ENCODE data around the gene RBM7.

The RBM7 gene

GRCh38 chr11:114368918-114369680 lies 31.4 kb upstream of the RBM7 start:
- TF ChIP-seq EGR1 (IDR thresholded peaks at IDR 0.05) (no peak), RAD21 (IDR thresholded peaks at IDR 0.05; ENCODE audit: low read depth) (no peak), TCF12 (IDR thresholded peaks at IDR 0.05; ENCODE audit: low read depth) (no peak), YY1 (IDR thresholded peaks at IDR 0.05; ENCODE audit: low read depth) (no peak), TAF1 (IDR thresholded peaks at IDR 0.05; ENCODE audit: low read depth) (no peak), TEAD4 (IDR thresholded peaks at IDR 0.05) (no peak), NFIC (IDR thresholded peaks at IDR 0.05) (no peak), ZBTB7A (IDR thresholded peaks at IDR 0.05; ENCODE audit: low read depth) (no peak), CEBPB (IDR thresholded peaks at IDR 0.05) (no peak), CREB1 (IDR thresholded peaks at IDR 0.05; ENCODE audit: low read depth) (no peak), MAX (IDR thresholded peaks at IDR 0.05) (no peak), FOXM1 (IDR thresholded peaks at IDR 0.05; ENCODE audit: borderline replicate concordance, low read depth) (no peak), EP300 (IDR thresholded peaks at IDR 0.05; ENCODE audit: borderline replicate concordance) (no peak)
- TF ChIP-seq, protein P1, sequence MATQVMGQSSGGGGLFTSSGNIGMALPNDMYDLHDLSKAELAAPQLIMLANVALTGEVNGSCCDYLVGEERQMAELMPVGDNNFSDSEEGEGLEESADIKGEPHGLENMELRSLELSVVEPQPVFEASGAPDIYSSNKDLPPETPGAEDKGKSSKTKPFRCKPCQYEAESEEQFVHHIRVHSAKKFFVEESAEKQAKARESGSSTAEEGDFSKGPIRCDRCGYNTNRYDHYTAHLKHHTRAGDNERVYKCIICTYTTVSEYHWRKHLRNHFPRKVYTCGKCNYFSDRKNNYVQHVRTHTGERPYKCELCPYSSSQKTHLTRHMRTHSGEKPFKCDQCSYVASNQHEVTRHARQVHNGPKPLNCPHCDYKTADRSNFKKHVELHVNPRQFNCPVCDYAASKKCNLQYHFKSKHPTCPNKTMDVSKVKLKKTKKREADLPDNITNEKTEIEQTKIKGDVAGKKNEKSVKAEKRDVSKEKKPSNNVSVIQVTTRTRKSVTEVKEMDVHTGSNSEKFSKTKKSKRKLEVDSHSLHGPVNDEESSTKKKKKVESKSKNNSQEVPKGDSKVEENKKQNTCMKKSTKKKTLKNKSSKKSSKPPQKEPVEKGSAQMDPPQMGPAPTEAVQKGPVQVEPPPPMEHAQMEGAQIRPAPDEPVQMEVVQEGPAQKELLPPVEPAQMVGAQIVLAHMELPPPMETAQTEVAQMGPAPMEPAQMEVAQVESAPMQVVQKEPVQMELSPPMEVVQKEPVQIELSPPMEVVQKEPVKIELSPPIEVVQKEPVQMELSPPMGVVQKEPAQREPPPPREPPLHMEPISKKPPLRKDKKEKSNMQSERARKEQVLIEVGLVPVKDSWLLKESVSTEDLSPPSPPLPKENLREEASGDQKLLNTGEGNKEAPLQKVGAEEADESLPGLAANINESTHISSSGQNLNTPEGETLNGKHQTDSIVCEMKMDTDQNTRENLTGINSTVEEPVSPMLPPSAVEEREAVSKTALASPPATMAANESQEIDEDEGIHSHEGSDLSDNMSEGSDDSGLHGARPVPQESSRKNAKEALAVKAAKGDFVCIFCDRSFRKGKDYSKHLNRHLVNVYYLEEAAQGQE (IDR thresholded peaks at IDR 0.05; ENCODE audit: low read depth) = no peak
- TF ChIP-seq, protein P2, sequence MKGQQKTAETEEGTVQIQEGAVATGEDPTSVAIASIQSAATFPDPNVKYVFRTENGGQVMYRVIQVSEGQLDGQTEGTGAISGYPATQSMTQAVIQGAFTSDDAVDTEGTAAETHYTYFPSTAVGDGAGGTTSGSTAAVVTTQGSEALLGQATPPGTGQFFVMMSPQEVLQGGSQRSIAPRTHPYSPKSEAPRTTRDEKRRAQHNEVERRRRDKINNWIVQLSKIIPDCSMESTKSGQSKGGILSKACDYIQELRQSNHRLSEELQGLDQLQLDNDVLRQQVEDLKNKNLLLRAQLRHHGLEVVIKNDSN (IDR thresholded peaks at IDR 0.05) = no peak

DNA sequence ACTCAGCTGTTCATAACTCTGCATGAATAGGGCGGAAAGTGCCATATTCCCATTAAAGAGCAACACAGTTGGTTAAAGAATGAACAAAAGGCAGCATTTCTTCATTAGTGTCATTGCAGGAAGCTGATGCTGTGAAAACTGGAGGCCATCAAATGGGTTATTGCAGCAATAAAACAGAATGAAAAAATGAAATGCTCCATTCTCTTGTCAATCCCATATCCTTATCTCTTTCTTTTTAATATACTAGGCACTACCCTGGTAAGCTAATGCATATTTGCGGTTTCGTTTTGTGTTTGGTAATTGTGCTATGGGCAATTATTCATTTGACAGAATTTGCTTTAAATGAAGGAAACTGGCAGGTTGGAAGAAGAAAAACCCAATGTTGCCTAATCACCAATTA lies 25.4 kb upstream of the RBM7 start:
- no peak for TF ChIP-seq YY1 (IDR thresholded peaks at IDR 0.05; ENCODE audit: low read depth)
- TF ChIP-seq NFIC (IDR thresholded peaks at IDR 0.05) = no peak
- TF ChIP-seq MAX (IDR thresholded peaks at IDR 0.05) = no peak
- TF ChIP-seq TEAD4 (IDR thresholded peaks at IDR 0.05) = no peak
- TF ChIP-seq TCF12 (IDR thresholded peaks at IDR 0.05; ENCODE audit: low read depth) = no peak
- TF ChIP-seq CEBPB (IDR thresholded peaks at IDR 0.05) = no peak
- no peak for TF ChIP-seq FOXM1 (IDR thresholded peaks at IDR 0.05; ENCODE audit: borderline replicate concordance, low read depth)
- TF ChIP-seq, protein P1 (IDR thresholded peaks at IDR 0.05; ENCODE audit: low read depth) = no peak
- no peak for TF ChIP-seq CREB1 (IDR thresholded peaks at IDR 0.05; ENCODE audit: low read depth)
- no peak for TF ChIP-seq ZBTB7A (IDR thresholded peaks at IDR 0.05; ENCODE audit: low read depth)
- no peak for TF ChIP-seq RAD21 (IDR thresholded peaks at IDR 0.05; ENCODE audit: low read depth)
- TF ChIP-seq EP300 (IDR thresholded peaks at IDR 0.05; ENCODE audit: borderline replicate concordance) = no peak
- TF ChIP-seq TAF1 (IDR thresholded peaks at IDR 0.05; ENCODE audit: low read depth) = no peak
- TF ChIP-seq, protein P2 (IDR thresholded peaks at IDR 0.05) = no peak
- no peak for TF ChIP-seq EGR1 (IDR thresholded peaks at IDR 0.05)

GRCh38 chr11:114377612-114378267 lies 22.7 kb upstream of the RBM7 start:
- TF ChIP-seq TAF1 (IDR thresholded peaks at IDR 0.05; ENCODE audit: low read depth) (no peak), CEBPB (IDR thresholded peaks at IDR 0.05) (no peak), MAX (IDR thresholded peaks at IDR 0.05) (no peak), RAD21 (IDR thresholded peaks at IDR 0.05; ENCODE audit: low read depth) (no peak), TEAD4 (IDR thresholded peaks at IDR 0.05) (no peak), YY1 (IDR thresholded peaks at IDR 0.05; ENCODE audit: low read depth) (no peak), FOXM1 (IDR thresholded peaks at IDR 0.05; ENCODE audit: borderline replicate concordance, low read depth) (no peak), ZBTB7A (IDR thresholded peaks at IDR 0.05; ENCODE audit: low read depth) (no peak), NFIC (IDR thresholded peaks at IDR 0.05) (no peak), TCF12 (IDR thresholded peaks at IDR 0.05; ENCODE audit: low read depth) (no peak), EP300 (IDR thresholded peaks at IDR 0.05; ENCODE audit: borderline replicate concordance) (no peak), CREB1 (IDR thresholded peaks at IDR 0.05; ENCODE audit: low read depth) (no peak)
- TF ChIP-seq, protein P2 (IDR thresholded peaks at IDR 0.05) = no peak
- TF ChIP-seq, protein P1 (IDR thresholded peaks at IDR 0.05; ENCODE audit: low read depth) = no peak
